DMS153 treated with DMSO at 0.1 percent for 48 hours (cell line): ENCODE data around the gene S100A10.

Experiments used
- DNase-seq: peaks from one replicate; lab custom pipeline; 2025; ENCODE audit not compliant: unreplicated experiment; lab: John Stamatoyannopoulos, UW

The S100A10 gene

GRCh38 chr1:152013664-152014237 lies 20.1 kb upstream of the S100A10 start:
- DNase-seq = peak; percentile 9

GRCh38 chr1:152009691-152010090 lies 16.0 kb upstream of the S100A10 start:
- DNase-seq = no peak

- DNase-seq = no peak
Measured at GRCh38 chr1:152007047-152007446, 13.4 kb upstream of the S100A10 start.

GRCh38 chr1:152005360-152005912 lies 11.8 kb upstream of the S100A10 start:
- DNase-seq = no peak

GRCh38 chr1:152003846-152004442 lies 10.3 kb upstream of the S100A10 start:
- DNase-seq = no peak

- no peak for DNase-seq
Measured at GRCh38 chr1:152002960-152003359, 9.3 kb upstream of the S100A10 start.

- DNase-seq = peak; percentile 66
Measured at GRCh38 chr1:152001631-152002584, 8.2 kb upstream of the S100A10 start.

GRCh38 chr1:152000964-152001630 lies 7.4 kb upstream of the S100A10 start:
- no peak for DNase-seq

GRCh38 chr1:151998611-151999362 lies 5.1 kb upstream of the S100A10 start:
- DNase-seq = no peak

GRCh38 chr1:151997284-151997570 lies 3.6 kb upstream of the S100A10 start:
- no peak for DNase-seq

- DNase-seq = no peak
Measured at GRCh38 chr1:151995774-151996173, 2.1 kb upstream of the S100A10 start.

GRCh38 chr1:151994956-151995355 lies 1.3 kb upstream of the S100A10 start:
- DNase-seq = no peak

- no peak for DNase-seq
Measured at GRCh38 chr1:151993084-151993733, 450 bp downstream of the S100A10 start.

GRCh38 chr1:151992303-151993083 lies 1.2 kb downstream of the S100A10 start:
- DNase-seq = peak; percentile 51

GRCh38 chr1:151991663-151992302 lies 1.9 kb downstream of the S100A10 start:
- no peak for DNase-seq

- DNase-seq = peak; percentile 52
Measured at GRCh38 chr1:151990856-151991198, 2.8 kb downstream of the S100A10 start.

- no peak for DNase-seq
Measured at GRCh38 chr1:151990058-151990855, 3.4 kb downstream of the S100A10 start.

- DNase-seq = no peak
Measured at GRCh38 chr1:151989211-151989862, 4.3 kb downstream of the S100A10 start.
